DND-41 (cell line): ENCODE measurements around the gene BCAP29.

Experiments used
- ATAC-seq: fragments of 200-7000 bp; cut with Tn5 transposase; 3 replicates; pipeline ENCODE4 v1.9.1; 2021; ENCODE audit warnings: low read depth; ENCODE audit not compliant: insufficient read depth
- DNase-seq: peaks from one replicate; pipeline ENCODE4 v3.0.0-alpha.2; 2020
- H2AFZ ChIP-seq: 2 replicates; pipeline ENCODE4 v1.6.0; 2012; ENCODE audit warnings: low read depth, low read length
- H3K27ac ChIP-seq: 2 replicates; pipeline ENCODE4 v1.5.1; 2012; ENCODE audit warnings: low read length, inconsistent platforms
- H3K27me3 ChIP-seq: fragments of 200-600 bp; sonication (generic); 2 replicates; pipeline ENCODE4 v1.6.0; 2012; ENCODE audit warnings: low read length, mild to moderate bottlenecking, inconsistent platforms; ENCODE audit not compliant: insufficient read depth, poor library complexity
- H3K36me3 ChIP-seq: 2 replicates; pipeline ENCODE4 v1.5.1; 2012; ENCODE audit warnings: low read length, inconsistent platforms; ENCODE audit not compliant: insufficient read depth
- H3K4me1 ChIP-seq: 2 replicates; pipeline ENCODE4 v1.5.1; 2012; ENCODE audit warnings: mild to moderate bottlenecking, low read length; ENCODE audit not compliant: insufficient read depth
- H3K4me2 ChIP-seq: 2 replicates; pipeline ENCODE4 v1.6.0; 2012; ENCODE audit warnings: mild to moderate bottlenecking, moderate library complexity, low read length, inconsistent platforms; ENCODE audit not compliant: insufficient read depth
- H3K4me3 ChIP-seq, 2 experiments: fragments of 200-600 bp in 1 of 2; shearing (Covaris generic) in 1 of 2; 2 replicates each; pipeline ENCODE4 v1.5.1; 2012 to 2016; ENCODE audit warnings: inconsistent platforms in 2 of 2, low read length in 2 of 2, mild to moderate bottlenecking in 2 of 2, low read depth in 1 of 2, moderate library complexity in 1 of 2
- H3K79me2 ChIP-seq: 2 replicates; pipeline ENCODE4 v1.6.0; 2012; ENCODE audit warnings: low read length, inconsistent platforms; ENCODE audit not compliant: insufficient read depth
- H3K9ac ChIP-seq: 2 replicates; pipeline ENCODE4 v1.6.0; 2012; ENCODE audit warnings: low read depth, mild to moderate bottlenecking, inconsistent platforms, low read length, moderate library complexity
- H3K9me3 ChIP-seq: 2 replicates; pipeline ENCODE4 v1.5.1; 2012; ENCODE audit warnings: low read length, moderate library complexity, mild to moderate bottlenecking, inconsistent platforms; ENCODE audit not compliant: insufficient read depth, severe bottlenecking
- H4K20me1 ChIP-seq: 2 replicates; pipeline ENCODE4 v1.6.0; 2012; ENCODE audit warnings: low read length; ENCODE audit not compliant: insufficient read depth
- EZH2 ChIP-seq: IDR thresholded peaks from 3 replicates; pipeline ENCODE4 v1.6.1; 2012; ENCODE audit warnings: borderline replicate concordance, low read depth, mild to moderate bottlenecking, moderate library complexity, low read length, inconsistent platforms; ENCODE audit not compliant: severe bottlenecking
- TF ChIP-seq, protein P1 (sequence below): IDR thresholded peaks from 2 replicates; pipeline ENCODE4 v1.5.1; 2012; ENCODE audit warnings: borderline replicate concordance, low read length, moderate library complexity, mild to moderate bottlenecking; ENCODE audit not compliant: poor library complexity, severe bottlenecking; ENCODE audit errors: extremely low read depth

The BCAP29 gene

GRCh38 chr7:107538001-107538400 is 42.0 kb upstream of the BCAP29 start:
- H2AFZ ChIP-seq: no peak overlapping the region
- peaks cover 27% of the 10 kb centered on the region for H3K36me3 ChIP-seq
- TF ChIP-seq EZH2: no peak
- TF ChIP-seq, protein P1, sequence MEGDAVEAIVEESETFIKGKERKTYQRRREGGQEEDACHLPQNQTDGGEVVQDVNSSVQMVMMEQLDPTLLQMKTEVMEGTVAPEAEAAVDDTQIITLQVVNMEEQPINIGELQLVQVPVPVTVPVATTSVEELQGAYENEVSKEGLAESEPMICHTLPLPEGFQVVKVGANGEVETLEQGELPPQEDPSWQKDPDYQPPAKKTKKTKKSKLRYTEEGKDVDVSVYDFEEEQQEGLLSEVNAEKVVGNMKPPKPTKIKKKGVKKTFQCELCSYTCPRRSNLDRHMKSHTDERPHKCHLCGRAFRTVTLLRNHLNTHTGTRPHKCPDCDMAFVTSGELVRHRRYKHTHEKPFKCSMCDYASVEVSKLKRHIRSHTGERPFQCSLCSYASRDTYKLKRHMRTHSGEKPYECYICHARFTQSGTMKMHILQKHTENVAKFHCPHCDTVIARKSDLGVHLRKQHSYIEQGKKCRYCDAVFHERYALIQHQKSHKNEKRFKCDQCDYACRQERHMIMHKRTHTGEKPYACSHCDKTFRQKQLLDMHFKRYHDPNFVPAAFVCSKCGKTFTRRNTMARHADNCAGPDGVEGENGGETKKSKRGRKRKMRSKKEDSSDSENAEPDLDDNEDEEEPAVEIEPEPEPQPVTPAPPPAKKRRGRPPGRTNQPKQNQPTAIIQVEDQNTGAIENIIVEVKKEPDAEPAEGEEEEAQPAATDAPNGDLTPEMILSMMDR: no peak
- H3K27me3 ChIP-seq: no peaks in the 10 kb centered on the region
- peaks cover 3% of the 10 kb centered on the region for H3K9me3 ChIP-seq
- H3K4me2 ChIP-seq: no peak overlapping the region
- H4K20me1 ChIP-seq: no peaks in the 10 kb centered on the region; the same call in 1 of the 2 replicates
- H3K27ac ChIP-seq: no peak overlapping the region
- peaks cover 16% of the 10 kb centered on the region for H3K79me2 ChIP-seq
- H3K9ac ChIP-seq: no peak overlapping the region
- H3K4me3 ChIP-seq: no peak overlapping the region
- no peaks in the 10 kb centered on the region for H3K4me1 ChIP-seq
- ATAC-seq (no peak), DNase-seq (no peak)

- H3K4me3 ChIP-seq: no peak overlapping the region
- H4K20me1 ChIP-seq: peaks cover 7% of the 10 kb centered on the region; the same call in 1 of the 2 replicates
- no peaks in the 10 kb centered on the region for H3K4me1 ChIP-seq
- H3K27me3 ChIP-seq: no peaks in the 10 kb centered on the region
- H3K27ac ChIP-seq: no peak overlapping the region
- TF ChIP-seq, protein P1: no peak
- no peak for TF ChIP-seq EZH2
- no peak overlapping the region for H3K4me2 ChIP-seq
- peaks cover 29% of the 10 kb centered on the region for H3K79me2 ChIP-seq
- H2AFZ ChIP-seq: no peak overlapping the region
- H3K9me3 ChIP-seq: no peaks in the 10 kb centered on the region
- peaks cover 62% of the 10 kb centered on the region for H3K36me3 ChIP-seq
- ATAC-seq (no peak), DNase-seq (no peak)
- no peak overlapping the region for H3K9ac ChIP-seq
Measured at GRCh38 chr7:107543338-107543993, 36.6 kb upstream of the BCAP29 start.

DNA sequence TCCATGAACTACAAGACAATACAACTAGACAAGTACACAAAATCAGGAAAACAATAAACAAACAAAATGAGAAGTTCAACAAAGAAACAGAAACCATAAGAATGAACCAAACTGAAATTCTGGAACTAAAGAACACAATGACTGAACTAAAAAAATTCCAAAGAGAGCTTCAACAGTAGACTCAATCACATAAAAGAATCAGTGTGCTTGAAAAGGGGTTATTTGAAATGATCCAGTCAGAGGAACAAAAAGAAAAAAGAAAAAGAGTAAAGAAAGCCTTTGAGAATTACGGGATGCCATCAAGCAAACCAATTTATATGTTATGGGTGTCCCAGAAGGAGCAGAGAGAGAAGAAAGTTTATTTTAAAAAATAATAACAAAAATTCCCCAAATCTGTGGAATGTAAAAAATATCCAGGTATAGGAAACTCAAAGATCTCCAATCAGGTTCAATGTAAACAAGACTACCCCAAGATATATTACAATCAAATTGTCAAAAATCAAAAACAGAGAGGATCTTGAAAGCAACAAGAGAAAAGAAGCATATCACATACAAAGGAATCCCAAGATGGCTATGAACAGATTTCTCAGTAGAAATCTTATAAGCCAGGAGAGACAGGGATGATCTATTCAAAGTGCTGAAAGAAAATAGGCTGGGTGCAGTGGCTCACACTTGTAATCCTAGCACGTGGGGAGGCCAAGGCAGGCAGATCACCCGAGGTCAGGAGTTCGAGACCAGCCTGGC is 35.0 kb upstream of the BCAP29 start:
- Histone ChIP-seq H3K4me3 (no peak overlapping the region), H3K4me2 (no peak overlapping the region), H3K27ac (no peak overlapping the region), H3K36me3 (peaks cover 47% of the 10 kb centered on the region), H3K9ac (no peak overlapping the region), H3K27me3 (no peaks in the 10 kb centered on the region), H2AFZ (no peak overlapping the region), H3K79me2 (peaks cover 27% of the 10 kb centered on the region), H3K9me3 (no peaks in the 10 kb centered on the region), H3K4me1 (no peaks in the 10 kb centered on the region), H4K20me1 (peaks cover 7% of the 10 kb centered on the region; the same call in 1 of the 2 replicates)
- DNase-seq (no peak), ATAC-seq (no peak)
- no peak for TF ChIP-seq EZH2
- TF ChIP-seq, protein P1: no peak
